ENCODE measurements around the gene TNS1.
"Not testable (repeated sequence)": the region's sequence is repeated elsewhere in the genome, so short reads cannot be mapped to it uniquely, and the experiment has no call there.

The TNS1 gene

GRCh38 chr2:218002845-218003180, at the start of gene TNS1:
Gene TNS1, minus strand, starts transcription at chr2:218002995. Its CDS starts 123 bp downstream, at chr2:218002872.
- no peak for DNase-seq (ENCODE audit: low read depth in 2 of 2)

DNA sequence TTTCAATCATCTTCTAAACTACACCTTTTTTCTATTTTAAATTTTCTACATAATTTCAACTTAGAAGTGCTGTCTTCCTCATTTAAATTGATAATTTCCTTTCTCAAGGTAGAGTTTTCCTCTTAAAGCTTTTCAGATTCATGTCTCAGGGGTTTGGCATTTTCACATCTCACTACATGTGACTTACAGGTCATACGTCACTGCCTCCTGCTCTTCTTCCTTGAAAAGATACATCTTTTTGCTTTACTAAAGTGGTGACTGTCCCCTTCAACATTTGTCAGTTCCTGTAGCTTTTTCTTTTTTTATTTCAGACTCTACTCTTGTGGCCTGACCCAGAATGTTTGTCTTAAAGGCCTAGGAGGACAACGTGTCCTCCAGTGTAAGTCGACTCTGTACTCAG, 49.1 kb upstream of the TNS1 start:
- no peak for DNase-seq (ENCODE audit: low read depth in 2 of 2)

GRCh38 chr2:218047536-218048225, 44.9 kb upstream of the TNS1 start:
- no peak for DNase-seq (ENCODE audit: low read depth in 2 of 2)

GRCh38 chr2:218046238-218046637, 43.4 kb upstream of the TNS1 start:
- no peak for DNase-seq (ENCODE audit: low read depth in 2 of 2)

DNA sequence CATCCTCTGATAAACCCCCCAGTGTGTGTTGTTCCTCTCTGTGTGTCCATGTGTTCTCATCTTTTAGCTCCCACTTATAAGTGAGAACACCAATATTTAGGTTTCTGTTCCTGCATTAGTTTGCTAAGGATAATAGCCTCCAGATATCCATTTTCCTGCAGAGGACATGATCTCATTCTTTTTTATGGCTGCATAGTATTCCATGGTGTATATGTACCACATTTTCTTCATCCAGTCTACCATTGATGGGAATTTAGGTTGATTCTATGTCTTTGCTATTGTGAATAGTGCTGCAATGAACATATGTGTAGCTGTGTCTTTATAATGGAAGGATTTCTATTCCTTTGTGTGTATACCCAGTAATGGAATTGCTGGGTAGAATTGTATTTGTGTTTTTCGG, 41.8 kb upstream of the TNS1 start:
- DNase-seq (ENCODE audit: low read depth in 2 of 2), result not testable (repeated sequence)

- DNase-seq (ENCODE audit: low read depth in 2 of 2), result no peak
Observed at GRCh38 chr2:218043701-218044109, 40.9 kb upstream of the TNS1 start.

DNA sequence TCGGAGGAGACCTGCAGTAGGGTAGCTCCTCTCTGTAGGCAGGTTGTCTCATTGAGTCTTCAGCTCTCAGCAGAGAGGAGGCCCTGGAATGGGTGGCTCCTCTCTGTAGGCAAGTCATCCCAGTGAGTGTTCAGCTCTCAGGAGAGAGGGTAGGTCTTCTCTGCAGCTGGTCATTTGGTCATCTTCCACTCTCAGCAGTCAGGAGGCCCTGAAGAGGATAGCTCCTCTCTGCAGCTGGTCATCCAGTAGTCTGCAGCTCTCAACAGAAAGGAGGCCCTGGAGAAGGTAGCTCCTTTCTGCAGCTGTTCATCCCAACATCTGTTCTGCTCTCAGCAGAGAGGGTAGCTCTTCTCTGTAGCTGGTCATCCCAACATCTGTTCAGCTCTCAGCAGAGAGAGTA, 40.3 kb upstream of the TNS1 start:
- DNase-seq (ENCODE audit: low read depth in 2 of 2), result no peak

DNA sequence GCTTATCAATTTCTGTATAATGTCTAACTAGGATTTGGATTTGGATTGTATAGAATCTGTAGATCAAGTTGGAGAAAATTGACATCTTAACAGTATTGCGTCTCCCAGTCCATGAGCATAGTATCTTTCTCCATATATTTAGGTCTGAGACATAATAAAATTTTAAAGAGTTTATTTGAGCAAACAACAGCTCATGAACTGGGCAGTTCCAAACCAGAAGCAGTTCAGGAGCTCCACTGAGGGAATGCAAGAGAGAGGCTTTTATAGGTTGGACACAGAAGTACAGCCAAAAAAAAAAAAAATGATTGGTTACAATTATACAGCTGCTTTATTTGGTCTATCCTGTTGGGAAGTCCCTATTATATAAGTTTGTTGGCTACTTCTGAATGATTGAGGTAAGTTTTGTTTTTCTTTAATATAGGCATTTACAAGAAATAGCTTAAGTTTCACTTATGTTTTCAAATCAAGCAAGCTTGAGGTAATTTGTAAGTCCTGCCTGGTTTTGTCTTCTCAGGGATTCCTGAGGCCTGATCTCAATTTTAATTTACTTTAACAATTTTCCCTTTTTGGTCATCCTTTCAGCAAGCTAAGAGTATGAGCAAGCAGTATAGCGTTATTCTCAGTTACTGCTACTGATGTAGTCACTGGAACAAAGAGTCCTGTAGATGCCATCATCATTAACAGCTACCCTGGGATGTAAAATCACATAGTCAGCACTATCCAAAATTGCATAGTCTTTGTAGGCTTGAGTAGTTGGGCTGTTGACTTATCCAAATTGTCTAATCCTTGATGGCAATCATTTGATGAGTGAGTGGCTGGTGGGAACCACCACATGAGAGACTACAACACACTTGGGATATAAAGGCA, 38.7 kb upstream of the TNS1 start:
- no peak for DNase-seq (ENCODE audit: low read depth in 2 of 2)

- DNase-seq (ENCODE audit: low read depth in 2 of 2), result no peak
Observed at GRCh38 chr2:218040883-218041282, 38.1 kb upstream of the TNS1 start.

DNA sequence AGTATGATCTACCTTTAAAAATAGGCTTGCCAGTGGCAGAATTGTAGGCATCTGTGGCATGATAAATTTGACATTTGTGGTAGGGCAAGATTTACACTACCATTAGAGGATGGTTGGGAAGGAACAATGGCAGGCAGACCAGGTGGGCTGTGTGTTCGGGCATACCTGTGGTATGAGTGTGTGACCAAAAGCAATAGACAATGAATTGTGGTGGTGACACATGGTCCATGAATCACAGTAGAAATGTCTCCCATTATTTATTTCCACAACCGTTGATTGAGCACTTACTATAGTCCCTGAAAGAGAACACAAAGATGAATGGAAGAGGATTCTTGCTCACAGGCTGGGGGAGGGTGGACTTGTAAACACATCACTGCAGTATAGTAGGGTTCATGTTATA, 36.4 kb upstream of the TNS1 start:
- DNase-seq (ENCODE audit: low read depth in 2 of 2), result no peak

GRCh38 chr2:218036371-218036770, 33.6 kb upstream of the TNS1 start:
- DNase-seq (ENCODE audit: low read depth in 2 of 2), result no peak

DNA sequence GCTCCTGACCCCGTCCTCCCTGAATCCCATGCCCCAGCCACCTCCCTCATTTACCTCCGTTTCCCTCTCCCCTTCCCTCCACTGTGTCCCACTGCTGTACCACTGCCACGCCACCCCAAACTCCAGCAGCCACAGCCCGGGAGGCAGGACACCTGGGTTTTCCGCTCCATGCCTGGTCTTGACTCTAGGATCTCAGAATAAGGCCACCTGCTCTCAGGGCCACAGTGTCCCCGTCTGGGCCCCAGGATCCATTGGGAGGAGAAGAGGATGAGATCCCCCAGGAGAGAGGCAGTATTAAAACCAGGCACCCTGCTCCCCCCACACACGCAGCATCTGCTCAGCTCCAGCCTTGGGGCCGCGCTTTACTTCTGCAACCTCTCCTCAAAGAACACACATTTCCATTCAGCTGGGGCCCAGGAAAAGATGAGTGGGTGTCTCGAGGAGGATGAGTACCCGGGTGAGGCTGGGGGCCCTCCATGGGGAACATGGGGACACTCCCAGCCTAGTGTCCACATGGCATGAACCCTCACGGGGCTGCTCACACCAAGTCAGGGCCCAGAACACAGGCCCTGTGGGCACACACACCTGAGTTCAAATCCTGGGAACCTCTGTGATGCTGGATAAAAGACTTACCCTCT, 32.8 kb upstream of the TNS1 start:
- DNase-seq (ENCODE audit: low read depth in 2 of 2), result no peak

GRCh38 chr2:218034497-218035213, 31.9 kb upstream of the TNS1 start:
- DNase-seq (ENCODE audit: low read depth in 2 of 2), result peak in 1 of 2 donors; percentile 44

DNA sequence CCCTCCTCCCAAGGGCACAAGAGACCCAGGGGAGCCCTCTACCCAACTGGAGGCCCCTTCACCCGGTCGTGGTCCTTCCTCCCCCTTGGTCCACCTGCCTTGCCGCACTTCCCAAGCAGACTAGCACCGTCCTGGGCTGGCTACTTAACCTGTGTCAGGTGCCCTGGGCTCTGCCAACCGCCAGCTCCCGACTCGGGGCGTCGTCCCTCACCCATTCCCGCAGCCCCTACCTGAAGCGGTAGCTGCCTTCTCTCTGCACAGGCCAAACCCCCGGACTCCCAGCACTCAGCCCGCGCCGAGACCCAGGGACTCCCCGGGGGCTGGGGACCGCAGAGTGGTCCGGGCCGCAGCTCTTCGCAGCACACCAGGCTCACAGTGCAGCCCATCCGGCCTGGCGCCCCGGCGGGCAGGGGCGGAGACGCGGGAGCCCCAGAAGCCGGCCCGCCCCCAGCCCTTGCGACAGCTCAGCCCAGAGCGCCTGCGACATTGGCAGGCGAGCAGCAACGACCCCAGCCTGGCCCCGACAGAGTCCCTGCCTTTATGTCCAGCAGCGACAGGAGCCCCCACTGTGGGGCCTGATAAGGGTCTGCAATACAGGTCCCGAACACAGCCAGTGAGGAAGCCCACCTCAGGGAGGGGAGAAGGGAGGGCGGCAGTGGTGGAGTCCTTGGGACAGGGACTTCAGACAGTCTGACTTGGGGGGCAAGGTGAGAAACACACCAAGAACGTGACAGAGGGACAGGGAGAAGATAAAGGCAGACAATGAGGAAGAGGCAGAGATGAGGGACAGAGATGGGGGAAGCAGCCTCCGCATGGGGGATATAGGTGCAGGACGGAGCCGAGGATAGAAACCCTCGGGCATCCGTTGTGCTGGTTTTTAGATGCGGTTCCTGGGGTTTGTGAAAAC, 31.0 kb upstream of the TNS1 start:
- no peak for DNase-seq (ENCODE audit: low read depth in 2 of 2)

- DNase-seq (ENCODE audit: low read depth in 2 of 2), result no peak
Observed at GRCh38 chr2:218033208-218033589, 30.4 kb upstream of the TNS1 start.

DNA sequence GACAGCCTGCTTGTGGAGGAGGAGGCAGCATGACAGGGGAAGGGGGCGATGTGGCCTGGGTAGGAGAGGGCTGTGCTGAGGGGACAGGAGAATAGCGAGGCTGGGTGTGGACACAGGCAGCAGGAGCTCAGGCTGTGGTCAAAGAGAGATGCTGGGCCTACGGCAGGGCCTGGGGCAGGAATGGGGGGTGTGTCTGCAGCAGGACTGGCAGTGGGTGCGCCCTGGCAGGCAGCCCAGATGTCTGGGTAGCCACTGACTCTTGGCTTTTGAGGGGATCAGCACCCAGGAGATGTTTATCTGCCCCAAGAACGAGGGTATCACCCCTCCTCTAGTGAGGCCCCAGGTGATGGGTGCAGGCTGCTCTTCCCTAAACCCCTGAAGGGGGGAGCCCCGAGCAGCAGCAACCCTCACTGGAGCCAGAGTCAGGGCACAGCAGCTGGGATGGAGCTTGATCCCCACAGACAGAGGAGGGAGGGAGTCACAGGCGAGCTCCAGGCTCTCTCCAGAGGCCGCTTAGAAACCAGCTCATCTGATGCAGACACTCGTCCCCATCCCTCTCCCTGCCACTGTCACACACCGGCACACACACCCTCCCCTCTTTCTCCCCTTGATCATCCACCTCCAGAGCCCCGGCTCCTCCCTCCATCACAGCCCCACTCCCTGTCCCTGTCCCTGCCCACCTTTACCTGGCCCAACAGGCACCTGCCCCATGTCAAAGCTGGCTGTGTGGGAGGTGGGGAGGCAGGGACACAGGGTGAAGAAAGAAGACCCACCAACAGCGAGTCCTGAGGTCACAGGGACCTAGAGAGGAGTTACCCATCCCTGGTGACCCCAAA, 29.8 kb upstream of the TNS1 start:
- DNase-seq (ENCODE audit: low read depth in 2 of 2), result no peak

GRCh38 chr2:218031771-218032257, 29.0 kb upstream of the TNS1 start:
- DNase-seq (ENCODE audit: low read depth in 2 of 2), result no peak

- no peak for DNase-seq (ENCODE audit: low read depth in 2 of 2)
Observed at GRCh38 chr2:218031261-218031660, 28.5 kb upstream of the TNS1 start.

DNA sequence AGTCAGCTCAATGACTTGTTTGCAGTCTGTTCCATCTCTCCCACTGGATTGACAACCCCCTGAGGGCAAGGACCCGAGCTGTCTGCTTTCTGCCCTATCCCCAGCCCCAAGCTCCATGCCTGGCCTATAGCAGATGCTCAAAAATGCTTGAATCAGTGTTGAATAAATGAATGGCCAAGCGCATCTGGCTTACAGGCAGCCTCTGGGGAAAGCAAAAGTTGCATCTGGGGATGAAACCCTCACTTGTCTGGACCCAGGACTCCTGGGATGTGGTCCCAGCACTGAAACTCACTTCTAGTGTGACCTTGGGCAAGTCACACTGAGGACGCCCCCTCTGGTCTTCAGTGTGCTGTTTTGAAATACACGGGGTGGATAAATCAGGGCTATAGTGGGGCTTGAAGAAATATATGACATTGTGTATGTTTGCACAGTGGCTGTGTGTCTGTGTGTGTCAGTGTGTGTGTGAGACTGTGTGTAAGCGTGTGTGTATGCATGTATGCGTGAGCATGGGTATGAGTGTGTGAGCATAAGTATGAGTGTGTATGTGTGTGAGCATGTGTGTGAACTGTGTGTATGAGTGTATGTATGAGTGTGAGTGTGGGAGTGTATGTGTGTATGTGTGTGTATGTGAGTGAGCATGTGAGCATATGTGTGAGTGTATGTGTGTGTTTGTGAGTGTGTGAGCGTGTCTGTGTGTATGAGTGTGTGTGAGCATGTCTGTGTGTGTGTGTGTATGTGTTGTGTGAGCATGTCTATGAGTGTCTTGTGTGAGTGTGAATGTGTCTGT, 27.8 kb upstream of the TNS1 start:
- DNase-seq (ENCODE audit: low read depth in 2 of 2), result no peak
